Measurements from ENCODE around the gene DAPK2.

Gene DAPK2

DNA sequence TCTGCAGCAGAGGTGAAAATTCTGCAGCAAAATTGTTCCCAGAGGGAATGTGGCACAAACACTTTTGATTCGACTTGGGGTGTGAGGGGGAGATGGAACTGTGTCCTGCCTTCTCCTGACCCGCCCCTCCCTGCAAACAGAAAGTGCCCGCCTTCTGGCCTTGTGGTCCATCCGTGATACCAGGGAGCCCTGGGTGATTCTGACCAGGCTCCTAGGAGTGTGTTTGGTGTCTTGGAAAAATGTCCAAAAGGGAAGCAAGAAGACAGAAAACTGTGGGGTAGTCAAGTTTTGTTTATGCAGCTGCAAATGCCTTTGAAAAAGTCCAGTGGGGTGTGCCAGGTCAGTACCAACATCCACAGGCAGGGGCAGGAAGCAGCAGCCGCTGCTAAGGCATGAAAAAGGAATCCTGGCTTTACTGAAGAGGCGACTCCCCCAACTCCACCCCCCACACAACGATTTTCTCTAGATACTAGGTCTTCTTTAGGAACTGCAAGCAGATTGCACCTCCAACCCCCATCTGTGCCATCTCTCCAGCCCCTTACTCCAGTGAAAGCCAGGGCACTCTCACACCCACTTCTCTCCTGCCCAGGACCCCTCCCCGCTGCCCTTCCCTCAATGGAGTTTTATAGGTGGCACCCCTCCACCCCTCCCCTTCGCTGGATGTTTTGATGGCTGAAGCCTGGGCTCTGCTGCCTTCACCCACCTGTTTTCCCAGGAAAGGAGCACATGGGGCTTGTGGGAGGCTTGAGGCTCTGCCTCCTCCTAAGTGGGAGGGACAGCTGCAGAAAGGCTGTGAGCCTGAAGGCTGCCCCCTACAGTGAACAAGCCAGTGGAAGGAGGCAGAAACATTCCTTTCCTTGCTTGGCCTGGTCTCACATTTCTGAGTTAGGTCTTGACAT is 130.2 kb downstream of the DAPK2 start:
- ChIA-PET POLR2A (no interaction called here), CTCF (interaction anchor here (0.9 kb wide), 1 partner anchor 130 kb away, joined by 4 read pairs; the partner anchor contains the start of gene DAPK2)
- TF ChIP-seq, protein P1, sequence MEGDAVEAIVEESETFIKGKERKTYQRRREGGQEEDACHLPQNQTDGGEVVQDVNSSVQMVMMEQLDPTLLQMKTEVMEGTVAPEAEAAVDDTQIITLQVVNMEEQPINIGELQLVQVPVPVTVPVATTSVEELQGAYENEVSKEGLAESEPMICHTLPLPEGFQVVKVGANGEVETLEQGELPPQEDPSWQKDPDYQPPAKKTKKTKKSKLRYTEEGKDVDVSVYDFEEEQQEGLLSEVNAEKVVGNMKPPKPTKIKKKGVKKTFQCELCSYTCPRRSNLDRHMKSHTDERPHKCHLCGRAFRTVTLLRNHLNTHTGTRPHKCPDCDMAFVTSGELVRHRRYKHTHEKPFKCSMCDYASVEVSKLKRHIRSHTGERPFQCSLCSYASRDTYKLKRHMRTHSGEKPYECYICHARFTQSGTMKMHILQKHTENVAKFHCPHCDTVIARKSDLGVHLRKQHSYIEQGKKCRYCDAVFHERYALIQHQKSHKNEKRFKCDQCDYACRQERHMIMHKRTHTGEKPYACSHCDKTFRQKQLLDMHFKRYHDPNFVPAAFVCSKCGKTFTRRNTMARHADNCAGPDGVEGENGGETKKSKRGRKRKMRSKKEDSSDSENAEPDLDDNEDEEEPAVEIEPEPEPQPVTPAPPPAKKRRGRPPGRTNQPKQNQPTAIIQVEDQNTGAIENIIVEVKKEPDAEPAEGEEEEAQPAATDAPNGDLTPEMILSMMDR (IDR thresholded peaks at IDR 0.05; ENCODE audit: control extremely low read depth, extremely low read depth, low read depth, missing control alignments), result no peak
- no peak for DNase-seq (ENCODE audit: extremely low spot score)

DNA sequence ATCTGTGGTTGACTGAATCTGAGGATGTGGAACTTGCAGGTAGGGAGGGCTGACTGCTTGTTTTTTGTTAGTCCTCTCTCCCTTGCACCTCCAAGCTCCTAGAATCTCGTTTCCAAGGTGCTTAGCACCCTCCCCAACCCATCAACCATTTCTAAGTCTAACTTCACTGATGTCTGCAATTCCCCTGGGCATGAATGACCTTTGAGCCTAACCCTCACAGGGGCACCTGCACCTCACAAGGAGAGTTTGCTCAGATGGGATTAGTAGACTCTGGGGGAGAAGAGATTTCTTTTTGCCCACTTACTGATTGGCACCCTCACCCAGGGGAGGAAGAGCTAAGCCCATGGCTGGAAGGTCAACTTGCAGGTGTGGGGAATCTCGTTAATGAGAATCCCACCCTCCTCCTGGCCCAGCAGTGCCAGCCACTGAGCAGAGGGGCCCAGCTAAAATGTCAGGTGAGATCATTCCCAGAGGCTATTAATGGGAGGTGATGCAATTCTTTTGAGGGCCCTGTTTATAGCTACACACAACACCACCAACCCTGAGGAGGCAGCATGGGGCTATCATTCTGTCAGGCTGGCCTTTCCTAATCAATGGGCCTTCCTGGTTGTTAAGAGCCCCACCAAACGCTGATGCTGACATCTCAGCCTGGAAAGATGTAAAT is 130.9 kb downstream of the DAPK2 start:
- TF ChIP-seq, protein P1 (IDR thresholded peaks at IDR 0.05; ENCODE audit: control extremely low read depth, extremely low read depth, low read depth, missing control alignments), result no peak
- DNase-seq (ENCODE audit: extremely low spot score), result peak; percentile 56
- ChIA-PET POLR2A (no interaction called here), CTCF (interaction anchor here (0.8 to 0.9 kb wide), 2 partner anchors 131 to 163 kb away, joined by 4 read pairs; partner anchors contain the start of gene DAPK2)

DNA sequence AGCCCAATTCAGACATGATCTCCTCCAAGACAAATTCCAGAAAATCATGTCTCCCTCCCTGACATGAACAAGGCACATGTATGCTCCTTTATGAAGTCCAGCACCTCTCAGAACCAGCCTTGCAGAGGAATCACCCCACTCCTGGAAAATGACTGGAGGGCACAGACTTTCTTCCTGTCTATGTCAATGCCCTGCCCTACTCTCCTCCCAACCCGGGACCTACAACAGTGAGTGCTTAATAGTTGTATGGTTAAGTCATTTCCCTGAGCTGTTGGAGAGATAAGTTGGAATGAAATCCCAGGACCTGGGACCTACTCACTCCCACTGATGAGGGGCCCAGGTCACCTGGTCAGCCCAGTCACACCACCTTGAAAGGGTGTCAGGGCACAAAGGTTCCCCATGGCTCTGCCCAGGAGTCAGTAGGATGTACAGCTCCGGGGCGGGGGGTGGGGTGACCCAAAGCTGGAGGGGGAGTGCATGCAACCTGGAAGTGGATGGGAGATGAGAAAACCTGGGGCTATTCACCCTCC is 132.4 kb downstream of the DAPK2 start:
- ChIA-PET POLR2A (no interaction called here), CTCF (interaction anchor here (1.3 to 1.4 kb wide), 2 partner anchors 12 to 22 kb away, joined by 3 read pairs; no protein-coding TSS in a partner anchor)
- no peak for DNase-seq (ENCODE audit: extremely low spot score)
- TF ChIP-seq, protein P1 (IDR thresholded peaks at IDR 0.05; ENCODE audit: control extremely low read depth, extremely low read depth, low read depth, missing control alignments), result no peak

DNA sequence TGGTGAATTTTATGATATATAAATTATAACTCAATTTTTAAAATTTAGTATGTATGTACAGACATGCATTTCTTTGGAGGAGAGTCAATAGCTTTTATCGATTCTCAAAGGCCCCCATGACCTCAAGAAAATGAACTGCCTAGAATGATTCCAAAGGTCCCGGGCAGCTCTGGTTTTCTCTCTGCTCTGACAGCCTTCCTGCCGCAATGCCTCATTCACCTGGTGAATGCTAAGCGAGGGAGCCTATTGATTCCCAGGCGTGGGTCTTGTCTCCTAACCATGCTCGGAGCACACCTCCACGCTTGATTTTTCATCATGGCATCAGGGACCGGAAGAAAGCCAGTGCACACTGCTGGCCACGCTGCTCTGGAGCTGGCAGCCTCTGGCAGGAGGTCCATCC is 132.9 kb downstream of the DAPK2 start:
- TF ChIP-seq, protein P1 (IDR thresholded peaks at IDR 0.05; ENCODE audit: control extremely low read depth, extremely low read depth, low read depth, missing control alignments), result no peak
- no peak for DNase-seq (ENCODE audit: extremely low spot score)
- ChIA-PET POLR2A (no interaction called here), CTCF (interaction anchor here (1.0 to 2.0 kb wide), 6 partner anchors 12 to 97 kb away, joined by 3 to 5 read pairs (median 3); no protein-coding TSS in a partner anchor)

DNA sequence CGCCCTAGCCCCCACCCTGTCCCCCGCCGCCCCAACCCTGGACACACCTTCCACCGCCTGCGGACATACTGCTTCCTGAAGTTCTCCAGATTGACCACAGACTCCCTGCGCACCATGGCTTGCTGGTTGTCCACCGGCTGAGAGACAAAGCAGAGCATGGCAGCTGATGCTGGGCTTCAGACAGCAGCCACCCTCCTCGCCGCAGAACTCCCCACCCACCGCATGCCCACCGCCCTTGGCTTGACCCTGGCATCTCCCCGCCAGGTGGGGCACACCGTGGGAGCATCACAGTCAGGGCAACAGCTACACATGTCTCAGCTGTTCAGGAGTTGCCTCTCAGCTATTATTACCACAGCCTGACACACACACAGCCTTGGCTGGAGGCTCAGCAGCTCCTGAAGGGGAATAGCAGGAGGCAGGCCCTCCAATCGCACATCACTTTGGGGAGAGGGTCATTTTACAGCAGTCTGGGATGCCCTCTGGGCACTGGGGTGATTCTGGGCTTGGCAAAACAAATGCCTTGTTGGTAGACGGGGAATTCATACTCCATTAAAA is 134.1 kb downstream of the DAPK2 start:
- POLR2A ChIA-PET, result no interaction called here
- no peak for DNase-seq (ENCODE audit: extremely low spot score)
- CTCF ChIA-PET, result interaction anchor here (1.1 to 2.0 kb wide), 6 partner anchors 8 to 98 kb away, joined by 3 to 8 read pairs (median 3); no protein-coding TSS in a partner anchor
- TF ChIP-seq, protein P1 (IDR thresholded peaks at IDR 0.05; ENCODE audit: control extremely low read depth, extremely low read depth, low read depth, missing control alignments), result no peak

DNA sequence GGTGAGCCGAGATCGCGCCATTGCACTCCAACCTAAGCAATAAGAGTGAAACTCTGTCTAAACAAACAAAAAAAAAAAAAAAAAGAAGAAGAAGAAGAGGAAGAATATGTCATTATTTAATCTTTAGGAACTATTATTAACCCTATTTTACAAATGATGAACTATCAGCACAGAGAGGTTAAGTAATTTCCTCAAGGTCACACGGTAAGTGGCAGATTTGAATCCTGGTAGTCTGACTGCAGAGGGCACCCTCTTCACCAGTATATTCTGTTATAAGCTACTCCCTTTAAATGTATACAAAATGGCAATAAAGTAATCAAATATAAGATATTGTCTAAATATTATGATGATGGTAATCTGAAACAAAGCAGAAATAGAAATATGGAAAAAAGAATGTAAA is 135.1 kb downstream of the DAPK2 start:
- TF ChIP-seq, protein P1 (IDR thresholded peaks at IDR 0.05; ENCODE audit: control extremely low read depth, extremely low read depth, low read depth, missing control alignments), result no peak
- POLR2A ChIA-PET, result no interaction called here
- no peak for DNase-seq (ENCODE audit: extremely low spot score)
- CTCF ChIA-PET, result interaction anchor here (1.1 to 2.0 kb wide), 2 partner anchors 9 to 34 kb away, joined by 3 to 8 read pairs; no protein-coding TSS in a partner anchor

Data from GM10248 (cell line).